ENCODE measurements around the gene FIGNL1.

Gene FIGNL1

DNA sequence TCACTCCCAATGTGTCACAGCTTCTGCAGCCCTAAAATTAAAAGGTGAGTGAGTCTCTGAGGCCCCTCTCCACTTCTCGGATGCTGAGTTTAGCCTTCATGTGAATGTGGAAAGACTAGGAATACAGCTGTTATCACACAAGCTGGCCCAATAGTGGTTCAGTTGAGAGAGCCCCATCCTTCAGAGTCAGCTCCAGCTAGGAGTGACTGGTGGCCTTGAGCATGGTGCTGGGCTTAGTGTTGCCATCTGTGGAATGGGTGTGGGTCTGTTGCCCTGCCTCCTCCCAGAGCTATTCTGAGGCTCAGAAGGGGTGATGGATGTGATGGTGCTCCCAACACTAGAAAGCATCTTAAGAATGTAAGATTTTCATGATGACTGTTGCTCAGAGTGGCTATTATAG is 55.8 kb downstream of the FIGNL1 start:
- no peak for DNase-seq

All from T-helper 1 cell (primary cell).